ENCODE measurements around the gene NHERF1.

Gene NHERF1

DNA sequence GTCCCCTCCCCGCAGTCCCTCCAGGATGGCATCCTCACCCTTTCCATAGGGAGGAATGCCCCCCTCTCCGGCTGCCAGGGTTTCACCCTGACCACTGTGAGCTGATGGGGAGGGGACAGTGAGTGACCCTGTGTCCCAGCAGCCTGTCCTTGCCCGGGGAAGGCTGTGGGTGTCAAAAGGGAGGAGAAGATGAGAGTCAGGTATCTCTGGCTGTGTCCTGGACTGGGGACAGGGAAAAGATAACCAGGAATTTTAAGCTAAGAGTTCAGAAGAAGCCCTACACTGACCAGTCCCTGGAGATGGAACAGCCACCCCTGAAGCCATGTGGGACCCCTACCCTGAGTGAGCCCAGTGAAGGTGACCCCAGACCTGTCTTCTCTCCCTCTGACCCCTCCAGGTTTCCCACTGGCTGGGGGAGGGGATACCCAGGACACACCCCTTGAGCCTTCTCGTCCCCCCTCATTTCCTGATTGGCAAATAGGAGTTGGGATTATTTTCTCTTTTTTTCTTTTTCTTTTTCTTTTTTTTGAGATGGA is 16.4 kb downstream of the NHERF1 start:
- TF ChIP-seq, protein P1, sequence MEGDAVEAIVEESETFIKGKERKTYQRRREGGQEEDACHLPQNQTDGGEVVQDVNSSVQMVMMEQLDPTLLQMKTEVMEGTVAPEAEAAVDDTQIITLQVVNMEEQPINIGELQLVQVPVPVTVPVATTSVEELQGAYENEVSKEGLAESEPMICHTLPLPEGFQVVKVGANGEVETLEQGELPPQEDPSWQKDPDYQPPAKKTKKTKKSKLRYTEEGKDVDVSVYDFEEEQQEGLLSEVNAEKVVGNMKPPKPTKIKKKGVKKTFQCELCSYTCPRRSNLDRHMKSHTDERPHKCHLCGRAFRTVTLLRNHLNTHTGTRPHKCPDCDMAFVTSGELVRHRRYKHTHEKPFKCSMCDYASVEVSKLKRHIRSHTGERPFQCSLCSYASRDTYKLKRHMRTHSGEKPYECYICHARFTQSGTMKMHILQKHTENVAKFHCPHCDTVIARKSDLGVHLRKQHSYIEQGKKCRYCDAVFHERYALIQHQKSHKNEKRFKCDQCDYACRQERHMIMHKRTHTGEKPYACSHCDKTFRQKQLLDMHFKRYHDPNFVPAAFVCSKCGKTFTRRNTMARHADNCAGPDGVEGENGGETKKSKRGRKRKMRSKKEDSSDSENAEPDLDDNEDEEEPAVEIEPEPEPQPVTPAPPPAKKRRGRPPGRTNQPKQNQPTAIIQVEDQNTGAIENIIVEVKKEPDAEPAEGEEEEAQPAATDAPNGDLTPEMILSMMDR (IDR thresholded peaks at IDR 0.05), result no peak

DNA sequence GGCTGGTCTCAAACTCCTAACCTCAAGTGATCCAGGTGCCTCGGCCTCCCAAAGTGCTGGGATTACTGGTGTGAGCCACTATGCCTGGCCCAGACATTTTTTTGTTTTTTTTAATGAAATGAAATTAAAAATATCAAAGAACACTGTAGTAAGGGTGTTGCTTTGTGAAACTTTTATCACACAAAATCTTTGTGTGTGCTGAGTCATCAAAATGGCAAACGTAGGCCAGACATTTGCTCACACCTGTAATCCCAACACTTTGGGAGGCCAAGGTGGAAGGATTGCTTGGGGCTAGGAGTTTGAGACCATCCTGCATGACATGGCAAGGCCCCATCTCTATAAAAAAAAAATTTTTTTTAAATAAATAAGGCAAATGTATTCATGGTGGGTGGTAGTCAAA is 18.0 kb downstream of the NHERF1 start:
- TF ChIP-seq, protein P1 (IDR thresholded peaks at IDR 0.05), result no peak

DNA sequence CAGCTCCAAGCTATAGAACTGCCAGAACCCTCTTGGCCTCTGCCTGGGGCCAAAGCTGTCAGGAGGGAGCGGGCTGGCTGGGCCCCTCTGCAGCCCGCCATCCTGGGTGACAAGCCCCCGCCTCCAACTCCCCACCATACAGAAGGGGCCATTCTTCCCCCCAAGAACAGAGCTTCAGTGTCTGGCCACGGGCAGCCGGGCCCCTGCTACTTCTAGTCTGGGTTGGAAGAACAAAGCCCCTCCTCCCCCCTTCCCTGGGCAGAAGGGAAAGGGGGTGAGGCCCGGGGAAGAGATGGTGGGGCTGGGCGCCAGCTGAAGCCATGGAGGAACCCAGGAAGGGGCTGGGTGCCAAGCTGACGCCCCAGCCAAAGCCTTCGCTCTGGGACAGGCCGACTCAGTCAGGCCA is 18.7 kb downstream of the NHERF1 start:
- TF ChIP-seq, protein P1 (IDR thresholded peaks at IDR 0.05), result no peak

DNA sequence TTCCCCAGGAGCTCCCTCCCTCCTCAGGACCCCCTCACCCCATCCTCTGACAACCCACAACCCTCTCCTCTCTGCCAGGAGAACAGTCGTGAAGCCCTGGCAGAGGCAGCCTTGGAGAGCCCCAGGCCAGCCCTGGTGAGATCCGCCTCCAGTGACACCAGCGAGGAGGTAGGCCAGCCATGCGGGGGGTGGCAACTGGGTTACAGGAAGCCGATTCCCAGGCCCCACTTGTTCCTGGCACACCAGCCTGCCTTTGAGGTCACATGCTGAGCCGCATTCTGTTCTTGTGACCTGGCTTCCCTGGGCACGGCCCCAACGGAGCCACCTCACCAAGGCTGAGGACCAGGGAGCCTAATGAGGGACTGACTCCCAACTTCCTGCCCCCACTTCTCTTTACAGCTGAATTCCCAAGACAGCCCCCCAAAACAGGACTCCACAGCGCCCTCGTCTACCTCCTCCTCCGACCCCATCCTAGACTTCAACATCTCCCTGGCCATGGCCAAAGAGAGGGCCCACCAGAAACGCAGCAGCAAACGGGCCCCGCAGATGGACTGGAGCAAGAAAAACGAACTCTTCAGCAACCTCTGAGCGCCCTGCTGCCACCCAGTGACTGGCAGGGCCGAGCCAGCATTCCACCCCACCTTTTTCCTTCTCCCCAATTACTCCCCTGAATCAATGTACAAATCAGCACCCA is 19.8 kb downstream of the NHERF1 start:
- TF ChIP-seq, protein P1 (IDR thresholded peaks at IDR 0.05), result no peak

DNA sequence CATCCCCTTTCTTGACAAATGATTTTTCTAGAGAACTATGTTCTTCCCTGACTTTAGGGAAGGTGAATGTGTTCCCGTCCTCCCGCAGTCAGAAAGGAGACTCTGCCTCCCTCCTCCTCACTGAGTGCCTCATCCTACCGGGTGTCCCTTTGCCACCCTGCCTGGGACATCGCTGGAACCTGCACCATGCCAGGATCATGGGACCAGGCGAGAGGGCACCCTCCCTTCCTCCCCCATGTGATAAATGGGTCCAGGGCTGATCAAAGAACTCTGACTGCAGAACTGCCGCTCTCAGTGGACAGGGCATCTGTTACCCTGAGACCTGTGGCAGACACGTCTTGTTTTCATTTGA is 20.3 kb downstream of the NHERF1 start:
- TF ChIP-seq, protein P1 (IDR thresholded peaks at IDR 0.05), result no peak

DNA sequence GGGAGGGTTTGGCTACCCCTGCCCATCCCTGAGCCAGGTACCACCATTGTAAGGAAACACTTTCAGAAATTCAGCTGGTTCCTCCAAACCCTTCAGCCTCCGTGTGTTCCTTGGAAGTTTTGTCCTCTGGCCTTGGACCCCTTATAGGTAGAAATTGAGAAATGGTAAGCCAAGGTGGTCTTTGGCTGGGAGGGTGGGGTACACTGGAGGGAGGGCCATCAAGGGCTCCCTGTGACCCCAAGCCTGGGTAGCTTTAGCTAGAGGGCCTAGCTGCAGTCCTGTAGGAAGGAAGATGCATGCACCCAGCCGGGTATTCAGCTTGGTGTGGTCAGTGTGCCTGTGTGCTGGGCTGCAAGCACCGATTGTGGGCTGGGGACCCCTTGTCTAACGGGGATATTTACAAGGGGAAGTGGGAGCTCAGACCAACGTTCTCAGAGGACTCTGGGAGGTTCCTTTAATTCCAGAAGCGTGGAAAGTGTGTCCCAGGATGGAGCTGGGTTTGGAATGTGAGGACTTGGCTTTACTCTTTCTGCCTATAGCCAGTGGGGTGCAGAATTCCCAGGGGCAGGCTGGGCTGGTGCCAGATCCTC is 20.9 kb downstream of the NHERF1 start:
- TF ChIP-seq, protein P1 (IDR thresholded peaks at IDR 0.05), result no peak

DNA sequence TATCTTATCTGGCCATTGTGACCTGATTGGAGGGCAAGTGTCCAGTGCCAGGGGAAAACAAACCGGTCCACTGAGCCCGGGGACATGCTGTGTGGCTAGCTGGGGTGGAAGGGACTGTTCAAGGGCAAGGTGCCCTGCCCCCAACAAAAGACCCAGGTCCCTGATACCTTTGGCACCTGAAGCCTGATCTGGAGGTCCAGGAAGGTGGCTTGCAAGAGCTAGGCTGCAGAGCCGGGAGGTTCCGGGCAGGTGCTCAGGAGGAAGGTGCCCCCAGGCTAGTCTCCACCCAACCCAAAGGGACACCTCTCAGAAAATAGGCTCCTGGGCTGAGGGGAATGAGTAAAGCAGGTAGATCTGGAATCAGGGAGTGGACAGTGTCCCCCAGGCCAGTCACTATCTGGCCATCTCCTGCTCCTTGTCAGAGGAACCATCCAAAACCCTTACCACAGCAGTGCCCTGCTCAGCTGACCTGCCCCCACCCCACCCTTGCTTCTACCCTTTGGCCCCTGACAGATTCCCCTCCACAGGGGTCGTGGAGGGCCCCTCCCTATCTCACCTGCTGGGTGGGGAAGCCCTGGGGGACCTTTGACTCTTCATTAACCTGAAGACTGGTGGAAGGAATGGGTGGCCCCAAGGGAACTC is 21.5 kb downstream of the NHERF1 start:
- TF ChIP-seq, protein P1 (IDR thresholded peaks at IDR 0.05), result no peak

All from LNCAP (cell line).